GM18507 (cell line): ENCODE results near the gene MCM6.
"Not testable (repeated sequence)": the region's sequence is repeated elsewhere in the genome, so short reads cannot be mapped to it uniquely, and the experiment has no call there.

Source experiments
- DNase-seq: peaks from one replicate; pipeline ENCODE4 v3.0.0; 2011; ENCODE audit warnings: low read depth; ENCODE audit not compliant: insufficient read length; ENCODE audit errors: extremely low spot score
- FAIRE-seq: peaks from 2 replicates; lab custom pipeline; 2011; peaks lifted over from hg19 to GRCh38; lab: Jason Lieb, UNC

MCM6 gene

GRCh38 chr2:135876066-135876711, at the start of gene MCM6:
TSS of gene MCM6 (minus strand) at chr2:135876443. CDS start at chr2:135876365, 78 bp downstream.
- FAIRE-seq (peak; percentile 99), DNase-seq (peak; percentile 96)

GRCh38 chr2:135925571-135925970, 49.3 kb upstream of the MCM6 start:
- FAIRE-seq (peak; percentile 60), DNase-seq (no peak)

GRCh38 chr2:135916207-135916606, 40.0 kb upstream of the MCM6 start:
- FAIRE-seq (peak; percentile 71), DNase-seq (no peak)

- FAIRE-seq (no peak), DNase-seq (no peak)
These were observed 38.2 kb upstream of the MCM6 start for GRCh38 chr2:135914485-135914884.

GRCh38 chr2:135913727-135914365, 37.6 kb upstream of the MCM6 start:
- FAIRE-seq, result peak; percentile 76

GRCh38 chr2:135909976-135910375, 33.7 kb upstream of the MCM6 start:
- DNase-seq (no peak), FAIRE-seq (no peak)

More at GRCh38 chr2:135913727-135914365, 37.6 kb upstream of the MCM6 start:
- DNase-seq, result no peak

GRCh38 chr2:135905679-135906078, 29.4 kb upstream of the MCM6 start:
- DNase-seq, result no peak
- no peak for FAIRE-seq

- FAIRE-seq (no peak), DNase-seq (no peak)
These were observed 28.2 kb upstream of the MCM6 start for GRCh38 chr2:135904341-135904989.

- no peak for FAIRE-seq
- no peak for DNase-seq
These were observed 27.4 kb upstream of the MCM6 start for GRCh38 chr2:135903650-135904049.

GRCh38 chr2:135899567-135899966, 23.3 kb upstream of the MCM6 start:
- FAIRE-seq (no peak), DNase-seq (no peak)

GRCh38 chr2:135898234-135898786, 22.1 kb upstream of the MCM6 start:
- no peak for DNase-seq
- FAIRE-seq, result no peak

GRCh38 chr2:135894930-135895329, 18.7 kb upstream of the MCM6 start:
- FAIRE-seq (no peak), DNase-seq (no peak)

- FAIRE-seq (no peak), DNase-seq (no peak)
These were observed 17.1 kb upstream of the MCM6 start for GRCh38 chr2:135893374-135893794.

GRCh38 chr2:135890835-135891234, 14.6 kb upstream of the MCM6 start:
- DNase-seq (no peak), FAIRE-seq (no peak)

- FAIRE-seq, result no peak
These were observed 13.9 kb upstream of the MCM6 start for GRCh38 chr2:135890149-135890548.

GRCh38 chr2:135888587-135888986, 12.3 kb upstream of the MCM6 start:
- FAIRE-seq, DNase-seq: not testable (repeated sequence)

More at GRCh38 chr2:135890149-135890548, 13.9 kb upstream of the MCM6 start:
- DNase-seq, result no peak

- no peak for FAIRE-seq
- DNase-seq, result no peak
These were observed 9.5 kb upstream of the MCM6 start for GRCh38 chr2:135885709-135886108.

- DNase-seq (no peak), FAIRE-seq (no peak)
These were observed 6.2 kb upstream of the MCM6 start for GRCh38 chr2:135882415-135882814.

- FAIRE-seq, DNase-seq: not testable (repeated sequence)
These were observed 527 bp upstream of the MCM6 start for GRCh38 chr2:135876770-135877169.

- DNase-seq (peak; percentile 48), FAIRE-seq (peak; percentile 69)
These were observed 665 bp downstream of the MCM6 start for GRCh38 chr2:135875491-135876065.
